GM23338 (cell line): ENCODE data around the gene OBI1. TPM values are rescaled to one million over a fixed set of nuclear protein-coding genes. Genes with fewer than 3 reads are reported as not detected.

ENCODE experiments used
- ATAC-seq: fragments of 200-7000 bp; cut with Tn5 transposase; 3 replicates; pipeline ENCODE4 v1.9.1; 2020
- DNase-seq: peaks from one replicate; pipeline ENCODE4 v3.0.0-alpha.2; 2015; ENCODE audit warnings: low spot score
- H2AFZ ChIP-seq: fragments of 200-600 bp; sonication (generic); 2 replicates; pipeline ENCODE4 v1.8.0; 2016; ENCODE audit warnings: antibody characterized with exemption, mild to moderate bottlenecking, moderate library complexity
- H3F3A ChIP-seq: fragments of 200-600 bp; sonication (generic); replicated peaks from 2 replicates; pipeline ENCODE4 v1.8.0; 2017; ENCODE audit warnings: antibody characterized with exemption, mixed run types, low read depth
- H3K27ac ChIP-seq: fragments of 200-600 bp; sonication (generic); 2 replicates; pipeline ENCODE4 v1.6.1; 2016; ENCODE audit warnings: low read depth
- H3K27me3 ChIP-seq: fragments of 200-600 bp; sonication (generic); 2 replicates; pipeline ENCODE4 v1.8.0; 2016; ENCODE audit warnings: mild to moderate bottlenecking, mixed run types, moderate library complexity; ENCODE audit not compliant: insufficient read depth
- H3K36me3 ChIP-seq: fragments of 200-600 bp; sonication (generic); 2 replicates; pipeline ENCODE4 v1.8.0; 2016; ENCODE audit warnings: mild to moderate bottlenecking; ENCODE audit not compliant: insufficient read depth
- H3K4me1 ChIP-seq: fragments of 200-600 bp; sonication (generic); 2 replicates; pipeline ENCODE4 v1.8.0; 2016; ENCODE audit warnings: mild to moderate bottlenecking, moderate library complexity; ENCODE audit not compliant: insufficient read depth
- H3K4me2 ChIP-seq: fragments of 200-600 bp; sonication (generic); 2 replicates; pipeline ENCODE4 v1.7.1; 2017; ENCODE audit warnings: mixed run types
- H3K4me3 ChIP-seq: fragments of 200-600 bp; sonication (generic); 2 replicates; pipeline ENCODE4 v1.6.1; 2016; ENCODE audit warnings: mixed run types
- H3K79me2 ChIP-seq: fragments of 200-600 bp; sonication (generic); replicated peaks from 2 replicates; pipeline ENCODE4 v1.8.0; 2017; ENCODE audit warnings: mild to moderate bottlenecking; ENCODE audit not compliant: insufficient read depth
- H3K9me2 ChIP-seq: fragments of 200-600 bp; sonication (generic); 2 replicates; pipeline ENCODE4 v1.8.0; 2017; ENCODE audit not compliant: insufficient read depth
- H4K20me1 ChIP-seq: fragments of 200-600 bp; sonication (generic); replicated peaks from 2 replicates; pipeline ENCODE4 v1.8.0; 2017; ENCODE audit warnings: mild to moderate bottlenecking; ENCODE audit not compliant: insufficient read depth
- H3K27ac Mint-ChIP-seq: 2 replicates; pipeline ENCODE4 v1.8.0; 2020; ENCODE audit warnings: inconsistent platforms, mild to moderate bottlenecking, moderate library complexity, mixed read lengths
- H3K27me3 Mint-ChIP-seq: 3 replicates; pipeline ENCODE4 v1.8.0; 2022; ENCODE audit warnings: low read depth, mild to moderate bottlenecking, moderate library complexity, mixed read lengths, inconsistent platforms; ENCODE audit not compliant: insufficient read depth, poor library complexity
- H3K36me3 Mint-ChIP-seq: 3 replicates; pipeline ENCODE4 v1.8.0; 2021; ENCODE audit warnings: low read depth, mild to moderate bottlenecking, inconsistent platforms, moderate library complexity, mixed read lengths
- H3K4me1 Mint-ChIP-seq: 3 replicates; pipeline ENCODE4 v1.8.0; 2020; ENCODE audit warnings: mild to moderate bottlenecking, inconsistent platforms, mixed read lengths
- H3K4me3 Mint-ChIP-seq: 3 replicates; pipeline ENCODE4 v1.8.0; 2021; ENCODE audit warnings: moderate library complexity, mild to moderate bottlenecking, inconsistent platforms, mixed read lengths
- H3K9me3 Mint-ChIP-seq: 3 replicates; pipeline ENCODE4 v1.8.0; 2020; ENCODE audit warnings: moderate library complexity, mild to moderate bottlenecking, inconsistent platforms, mixed read lengths
- EZH2 ChIP-seq: fragments of 200-600 bp; sonication (generic); IDR thresholded peaks from one replicate; pipeline ENCODE4 v1.8.0; 2017; ENCODE audit warnings: antibody characterized with exemption, mild to moderate bottlenecking, low read depth; ENCODE audit not compliant: unreplicated experiment
- EZH2phosphoT487 ChIP-seq: fragments of 200-600 bp; sonication (generic); IDR thresholded peaks from one replicate; pipeline ENCODE4 v1.8.1; 2018; ENCODE audit warnings: antibody characterized with exemption; ENCODE audit not compliant: unreplicated experiment
- JUNB ChIP-seq: IDR thresholded peaks from one replicate; pipeline ENCODE4 v1.6.1; 2016; ENCODE audit warnings: antibody characterized with exemption; ENCODE audit not compliant: unreplicated experiment
- NANOG ChIP-seq: IDR thresholded peaks from 2 replicates; pipeline ENCODE4 v1.6.1; 2016; ENCODE audit warnings: antibody characterized with exemption, borderline replicate concordance
- STAT1 ChIP-seq: IDR thresholded peaks from one replicate; pipeline ENCODE4 v1.6.1; 2016; ENCODE audit warnings: antibody characterized with exemption; ENCODE audit not compliant: unreplicated experiment
- ZNF114 ChIP-seq: fragments of 250-450 bp; sonication (Bioruptor Pico); IDR thresholded peaks from 2 replicates; pipeline ENCODE4 v1.5.0; 2020; ENCODE audit warnings: mild to moderate bottlenecking, moderate library complexity
- polyA plus RNA-seq: library from polyadenylated mRNA; unstranded; fragments of >200 nt; fragmentation: Nextera tagmentation; extraction: Ambion mirVana; gene quantifications from 2 replicates; pipeline ENCODE4 v1.2.1, GENCODE V29; 2016
- total RNA-seq: library from RNA; depleted of rRNA; stranded (reverse); fragments of >200 nt; shearing (Covaris generic); gene quantifications from 2 replicates; pipeline ENCODE4 v1.2.3, GENCODE V29; 2014
- TF ChIP-seq, protein P1 (sequence below): IDR thresholded peaks from 2 replicates; pipeline ENCODE4 v1.6.1; 2016; ENCODE audit warnings: antibody characterized with exemption

The OBI1 gene
- total and polyA plus RNA-seq, 2 experiments from 2014 or later = 8.2 to 11.1 TPM

DNA sequence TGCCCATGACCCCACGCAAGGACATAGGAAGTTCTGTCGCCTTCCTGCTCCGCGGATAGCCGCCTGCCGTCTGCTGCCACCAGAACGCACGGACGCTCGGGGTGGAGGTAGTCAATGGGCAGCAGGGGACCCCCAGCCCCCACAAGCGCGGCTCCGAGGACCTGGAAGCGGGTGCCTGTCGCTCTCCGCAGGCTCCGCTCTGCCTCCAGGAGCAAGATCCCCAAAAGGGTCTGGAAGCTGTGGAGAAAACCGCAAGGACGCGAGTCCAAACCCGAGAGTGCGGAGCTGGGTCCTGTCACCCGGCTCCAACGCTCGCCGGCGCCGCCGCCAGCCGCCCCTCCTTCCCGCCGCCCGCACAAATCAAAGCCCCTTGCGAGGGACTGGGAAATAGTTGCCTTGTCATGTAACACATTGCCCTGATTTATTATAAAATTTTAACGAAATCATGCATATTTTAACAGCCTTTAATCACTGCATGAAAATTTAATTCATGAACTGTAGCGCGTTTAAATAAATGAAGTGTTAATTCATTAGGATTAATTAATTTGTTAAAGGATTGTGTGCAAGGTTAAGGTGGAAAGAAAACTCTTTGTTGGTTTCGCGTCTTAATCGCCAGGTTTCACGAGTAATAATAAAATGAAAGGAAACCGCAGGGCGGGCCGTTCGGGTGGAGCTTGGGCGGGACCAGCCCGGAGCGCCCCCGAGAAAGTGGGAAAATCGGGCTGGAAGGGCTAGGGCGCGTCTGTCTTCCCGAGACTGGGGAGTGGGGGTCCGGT is 50.1 kb downstream of the OBI1 start:
- Histone ChIP-seq H3K27me3 (peaks cover 95% of the 10 kb centered on the region), H3K4me2 (peak overlapping the region; percentile 97), H3K79me2 (no peaks in the 10 kb centered on the region), H3K4me1 (peaks cover 55% of the 10 kb centered on the region), H4K20me1 (peaks cover 32% of the 10 kb centered on the region), H2AFZ (peak overlapping the region; percentile 56; the same call in 1 of the 2 replicates), H3K36me3 (no peaks in the 10 kb centered on the region), H3K9me2 (no peaks in the 10 kb centered on the region), H3K27ac (no peak overlapping the region), H3K4me3 (peak overlapping the region; percentile 55), H3F3A (peaks cover 37% of the 10 kb centered on the region)
- Mint-ChIP-seq H3K4me1 (peaks cover 47% of the 10 kb centered on the region), H3K27ac (no peak overlapping the region), H3K27me3 (peaks cover 89% of the 10 kb centered on the region), H3K36me3 (no peaks in the 10 kb centered on the region; the same call in 2 of the 3 replicates), H3K9me3 (no peaks in the 10 kb centered on the region; the same call in 2 of the 3 replicates), H3K4me3 (peak overlapping the region; percentile 76)
- no peak for TF ChIP-seq NANOG
- peak; percentile 100 for TF ChIP-seq EZH2
- DNase-seq (peak; percentile 54), ATAC-seq (peak; percentile 8)

DNA sequence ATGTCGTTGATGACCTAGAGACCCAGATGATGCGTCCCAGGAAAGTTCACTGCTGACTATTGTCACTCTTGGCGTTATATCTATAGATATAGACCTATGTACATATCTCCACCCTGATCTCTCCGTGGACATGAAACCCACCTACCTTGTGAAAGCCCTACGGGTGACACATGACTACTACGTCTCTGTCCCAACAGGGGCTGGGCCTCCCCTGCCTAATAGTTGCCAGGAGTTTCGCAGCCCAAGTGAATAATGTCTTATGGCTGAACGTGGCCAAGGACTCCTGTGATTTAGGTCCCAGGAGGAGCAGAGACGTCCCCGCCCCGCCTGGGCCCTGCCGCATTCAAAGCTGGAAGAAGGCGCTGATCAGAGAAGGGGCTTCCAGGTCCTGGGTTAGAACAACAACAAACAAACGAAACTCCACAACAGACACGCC is 50.7 kb downstream of the OBI1 start:
- Histone ChIP-seq H3K4me1 (peaks cover 57% of the 10 kb centered on the region), H3F3A (peaks cover 38% of the 10 kb centered on the region), H2AFZ (no peak overlapping the region), H3K79me2 (no peaks in the 10 kb centered on the region), H4K20me1 (peaks cover 33% of the 10 kb centered on the region), H3K4me2 (peak overlapping the region; percentile 97), H3K27ac (no peak overlapping the region), H3K4me3 (peak overlapping the region; percentile 55), H3K36me3 (no peaks in the 10 kb centered on the region), H3K9me2 (no peaks in the 10 kb centered on the region), H3K27me3 (peaks cover 100% of the 10 kb centered on the region)
- no peaks in the 10 kb centered on the region; the same call in 2 of the 3 replicates for H3K9me3 Mint-ChIP-seq
- no peak overlapping the region for H3K27ac Mint-ChIP-seq
- DNase-seq = no peak
- peaks cover 49% of the 10 kb centered on the region for H3K4me1 Mint-ChIP-seq
- TF ChIP-seq NANOG (no peak), JUNB (no peak), ZNF114 (no peak), EZH2phosphoT487 (peak; percentile 73), EZH2 (peak; percentile 72), STAT1 (no peak)
- TF ChIP-seq, protein P1, sequence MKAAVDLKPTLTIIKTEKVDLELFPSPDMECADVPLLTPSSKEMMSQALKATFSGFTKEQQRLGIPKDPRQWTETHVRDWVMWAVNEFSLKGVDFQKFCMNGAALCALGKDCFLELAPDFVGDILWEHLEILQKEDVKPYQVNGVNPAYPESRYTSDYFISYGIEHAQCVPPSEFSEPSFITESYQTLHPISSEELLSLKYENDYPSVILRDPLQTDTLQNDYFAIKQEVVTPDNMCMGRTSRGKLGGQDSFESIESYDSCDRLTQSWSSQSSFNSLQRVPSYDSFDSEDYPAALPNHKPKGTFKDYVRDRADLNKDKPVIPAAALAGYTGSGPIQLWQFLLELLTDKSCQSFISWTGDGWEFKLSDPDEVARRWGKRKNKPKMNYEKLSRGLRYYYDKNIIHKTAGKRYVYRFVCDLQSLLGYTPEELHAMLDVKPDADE = no peak
- H3K4me3 Mint-ChIP-seq = peak overlapping the region; percentile 76
- ATAC-seq = no peak
- H3K27me3 Mint-ChIP-seq = peaks cover 95% of the 10 kb centered on the region
- no peaks in the 10 kb centered on the region for H3K36me3 Mint-ChIP-seq
